ENCODE results near the gene MITF. TPM values are rescaled to one million over a fixed set of nuclear protein-coding genes. Genes with fewer than 3 reads are reported as not detected.

Gene MITF
- polyA plus RNA-seq, 1 donor from 2014 or later, result not detected

GRCh38 chr3:69970827-69971226 lies 231.6 kb downstream of the MITF start:
- H3K4me2 ChIP-seq (ENCODE audit: low read length), result no peak overlapping the region
- H3K27me3 ChIP-seq (ENCODE audit: insufficient read depth, low read depth, low read length), result no peaks in the 10 kb centered on the region
- H3K36me3 ChIP-seq (ENCODE audit: insufficient read depth, low read length), result no peaks in the 10 kb centered on the region
- no peak overlapping the region for H3K4me3 ChIP-seq (ENCODE audit: low read length)
- H4K20me1 ChIP-seq (ENCODE audit: insufficient read depth), result no peaks in the 10 kb centered on the region
- no peak overlapping the region for H2AFZ ChIP-seq (ENCODE audit: low read depth, low read length)
- no peaks in the 10 kb centered on the region for H3K79me2 ChIP-seq (replicated peaks; ENCODE audit: insufficient read depth, low read length)
- H3F3A ChIP-seq (ENCODE audit: insufficient read depth, low read length, poor library complexity, severe bottlenecking), result no peaks in the 10 kb centered on the region
- no peak overlapping the region for H3K9ac ChIP-seq (ENCODE audit: low read length)
- no peak overlapping the region for H3K27ac ChIP-seq (ENCODE audit: low read length)
- no peaks in the 10 kb centered on the region for H3K9me2 ChIP-seq (ENCODE audit: insufficient read depth, low read length)
- no peak for TF ChIP-seq RAD21 (conservative IDR thresholded peaks at IDR 0.05)
- no peaks in the 10 kb centered on the region for H3K9me3 ChIP-seq (ENCODE audit: low read length)

GRCh38 chr3:69972672-69973071 lies 233.4 kb downstream of the MITF start:
- TF ChIP-seq REST (IDR thresholded peaks at IDR 0.05; ENCODE audit: borderline replicate concordance), result no peak
- TF ChIP-seq MXI1 (conservative IDR thresholded peaks at IDR 0.05; ENCODE audit: poor library complexity, severe bottlenecking), result no peak
- TF ChIP-seq CTCF (IDR thresholded peaks at IDR 0.05; ENCODE audit: poor library complexity, severe bottlenecking), result no peak
- no peak for TF ChIP-seq RAD21 (conservative IDR thresholded peaks at IDR 0.05)
- TF ChIP-seq EZH2 (IDR thresholded peaks at IDR 0.05; ENCODE audit: borderline replicate concordance, insufficient read depth, low read length, poor library complexity, severe bottlenecking), result no peak
- H4K20me1 ChIP-seq (ENCODE audit: insufficient read depth), result no peaks in the 10 kb centered on the region
- H3K9me3 ChIP-seq (ENCODE audit: low read length), result no peaks in the 10 kb centered on the region
- H3K36me3 ChIP-seq (ENCODE audit: insufficient read depth, low read length), result no peaks in the 10 kb centered on the region
- no peak overlapping the region for H2AFZ ChIP-seq (ENCODE audit: low read depth, low read length)
- H3K9me2 ChIP-seq (ENCODE audit: insufficient read depth, low read length), result no peaks in the 10 kb centered on the region
- H3K27ac ChIP-seq (ENCODE audit: low read length), result no peak overlapping the region
- no peaks in the 10 kb centered on the region for H3F3A ChIP-seq (ENCODE audit: insufficient read depth, low read length, poor library complexity, severe bottlenecking)
- H3K9ac ChIP-seq (ENCODE audit: low read length), result no peak overlapping the region
- H3K4me2 ChIP-seq (ENCODE audit: low read length), result no peak overlapping the region
- H3K79me2 ChIP-seq (replicated peaks; ENCODE audit: insufficient read depth, low read length), result no peaks in the 10 kb centered on the region
- no peaks in the 10 kb centered on the region for H3K27me3 ChIP-seq (ENCODE audit: insufficient read depth, low read depth, low read length)
- no peak overlapping the region for H3K4me3 ChIP-seq (ENCODE audit: low read length)

GRCh38 chr3:69976021-69976420 lies 236.8 kb downstream of the MITF start:
- TF ChIP-seq SMC3 (conservative IDR thresholded peaks at IDR 0.05; ENCODE audit: poor library complexity) (no peak), TAF1 (IDR thresholded peaks at IDR 0.05; ENCODE audit: low read depth) (no peak), EP300 (conservative IDR thresholded peaks at IDR 0.05; ENCODE audit: poor library complexity, severe bottlenecking) (no peak), POLR2AphosphoS5 (IDR thresholded peaks at IDR 0.05) (no peak), MXI1 (conservative IDR thresholded peaks at IDR 0.05; ENCODE audit: poor library complexity, severe bottlenecking) (no peak), REST (IDR thresholded peaks at IDR 0.05; ENCODE audit: borderline replicate concordance) (no peak), CTCF (IDR thresholded peaks at IDR 0.05; ENCODE audit: poor library complexity, severe bottlenecking) (no peak), RAD21 (conservative IDR thresholded peaks at IDR 0.05) (no peak), EZH2 (IDR thresholded peaks at IDR 0.05; ENCODE audit: borderline replicate concordance, insufficient read depth, low read length, poor library complexity, severe bottlenecking) (no peak)
- Histone ChIP-seq H3K9ac (ENCODE audit: low read length) (no peak overlapping the region), H3K27me3 (ENCODE audit: insufficient read depth, low read depth, low read length) (no peaks in the 10 kb centered on the region), H3F3A (ENCODE audit: insufficient read depth, low read length, poor library complexity, severe bottlenecking) (no peaks in the 10 kb centered on the region), H3K4me3 (ENCODE audit: low read length) (no peak overlapping the region), H2AFZ (ENCODE audit: low read depth, low read length) (no peak overlapping the region), H3K27ac (ENCODE audit: low read length) (no peak overlapping the region), H3K79me2 (replicated peaks; ENCODE audit: insufficient read depth, low read length) (no peaks in the 10 kb centered on the region), H3K9me3 (ENCODE audit: low read length) (no peaks in the 10 kb centered on the region), H3K9me2 (ENCODE audit: insufficient read depth, low read length) (no peaks in the 10 kb centered on the region), H4K20me1 (ENCODE audit: insufficient read depth) (no peaks in the 10 kb centered on the region), H3K4me2 (ENCODE audit: low read length) (no peak overlapping the region), H3K36me3 (ENCODE audit: insufficient read depth, low read length) (no peaks in the 10 kb centered on the region)
